ENCODE results near the gene IGFBP3.

IGFBP3 gene

DNA sequence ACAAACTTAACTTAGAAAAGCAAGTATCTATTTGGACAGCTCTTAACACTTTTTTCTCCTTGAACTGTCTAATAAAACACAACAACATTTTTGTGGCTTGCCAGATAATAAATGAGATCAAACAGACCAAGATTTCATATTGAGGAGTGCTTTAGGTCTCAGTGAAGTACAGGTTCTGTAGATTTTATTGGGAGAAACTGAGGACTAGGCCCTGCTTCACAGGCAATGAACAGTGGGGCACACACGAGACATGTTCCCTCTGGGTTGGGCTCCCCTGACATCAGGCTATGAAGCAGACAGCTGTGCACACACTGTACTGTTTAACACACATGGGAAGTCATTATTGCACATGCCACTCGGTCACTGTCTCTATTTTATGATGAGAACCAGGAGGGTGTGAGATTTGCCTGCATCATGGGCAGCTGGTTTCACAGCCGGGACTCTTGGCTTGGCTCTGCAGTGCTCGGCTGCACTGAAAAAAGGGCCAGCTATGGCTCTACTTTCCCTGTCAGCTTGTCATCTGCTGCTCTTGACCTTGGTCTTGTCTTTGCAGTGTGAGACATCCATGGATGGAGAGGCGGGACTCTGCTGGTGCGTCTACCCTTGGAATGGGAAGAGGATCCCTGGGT lies 28.6 kb downstream of the IGFBP3 start:
- Histone ChIP-seq H3K36me3 (no peaks in the 10 kb centered on the region), H3K27me3 (peaks cover 0 to 36% of the 10 kb centered on the region in 2 donors), H3K4me3 (no peak overlapping the region), H3K9me3 (no peaks in the 10 kb centered on the region), H3K27ac (no peak overlapping the region), H3K4me1 (peaks cover 0 to 12% (median 10%) of the 10 kb centered on the region in 4 donors)
- TF ChIP-seq, protein P1, sequence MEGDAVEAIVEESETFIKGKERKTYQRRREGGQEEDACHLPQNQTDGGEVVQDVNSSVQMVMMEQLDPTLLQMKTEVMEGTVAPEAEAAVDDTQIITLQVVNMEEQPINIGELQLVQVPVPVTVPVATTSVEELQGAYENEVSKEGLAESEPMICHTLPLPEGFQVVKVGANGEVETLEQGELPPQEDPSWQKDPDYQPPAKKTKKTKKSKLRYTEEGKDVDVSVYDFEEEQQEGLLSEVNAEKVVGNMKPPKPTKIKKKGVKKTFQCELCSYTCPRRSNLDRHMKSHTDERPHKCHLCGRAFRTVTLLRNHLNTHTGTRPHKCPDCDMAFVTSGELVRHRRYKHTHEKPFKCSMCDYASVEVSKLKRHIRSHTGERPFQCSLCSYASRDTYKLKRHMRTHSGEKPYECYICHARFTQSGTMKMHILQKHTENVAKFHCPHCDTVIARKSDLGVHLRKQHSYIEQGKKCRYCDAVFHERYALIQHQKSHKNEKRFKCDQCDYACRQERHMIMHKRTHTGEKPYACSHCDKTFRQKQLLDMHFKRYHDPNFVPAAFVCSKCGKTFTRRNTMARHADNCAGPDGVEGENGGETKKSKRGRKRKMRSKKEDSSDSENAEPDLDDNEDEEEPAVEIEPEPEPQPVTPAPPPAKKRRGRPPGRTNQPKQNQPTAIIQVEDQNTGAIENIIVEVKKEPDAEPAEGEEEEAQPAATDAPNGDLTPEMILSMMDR (IDR thresholded peaks at IDR 0.05) = no peak
- DNase-seq = no peak
- intact Hi-C loops (cut with DNase I; ENCODE audit: low total_unique reads) = no loop called here

DNA sequence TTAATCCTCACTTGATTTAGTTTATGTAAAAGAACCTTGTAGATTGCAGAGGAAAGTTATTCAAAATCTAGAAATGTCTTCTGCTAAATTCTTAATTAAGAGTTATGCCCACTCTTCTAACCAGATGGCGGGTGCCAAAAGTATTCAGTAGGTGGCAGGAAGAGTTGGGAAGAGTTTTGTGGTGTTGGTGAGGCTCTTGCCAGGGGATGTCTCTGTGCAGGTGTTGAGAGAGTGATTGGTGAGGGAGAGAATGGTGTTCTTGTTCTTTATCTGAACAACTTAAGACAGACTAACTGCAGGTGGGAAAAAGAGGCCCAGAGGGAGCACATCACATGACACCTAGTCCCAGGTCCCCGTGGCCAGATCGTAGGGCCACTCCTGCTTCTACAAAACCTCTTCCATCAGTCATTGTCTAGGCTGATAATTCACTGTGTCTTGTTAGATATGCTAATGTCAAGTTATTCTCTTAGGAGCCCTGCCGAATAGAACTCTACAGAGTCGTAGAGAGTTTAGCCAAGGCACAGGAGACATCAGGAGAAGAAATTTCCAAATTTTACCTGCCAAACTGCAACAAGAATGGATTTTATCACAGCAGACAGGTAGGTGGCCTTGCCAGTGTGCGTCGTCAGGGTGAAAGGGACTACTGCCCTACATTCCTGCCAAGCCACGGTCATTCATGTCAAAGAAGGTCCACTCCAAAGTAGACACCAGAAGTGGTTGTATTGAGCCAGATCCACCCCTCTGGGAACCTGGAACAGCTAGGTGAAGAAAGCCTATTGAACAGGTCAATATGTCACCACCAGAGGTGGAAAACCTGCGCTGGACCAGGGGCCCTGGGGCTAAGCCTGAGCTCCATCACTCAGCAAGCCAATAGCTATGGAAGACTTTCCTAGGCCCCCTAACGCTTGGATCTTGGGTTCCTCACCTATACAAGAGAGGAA lies 29.3 kb downstream of the IGFBP3 start:
- no peaks in the 10 kb centered on the region for H3K36me3 ChIP-seq
- TF ChIP-seq, protein P1 (IDR thresholded peaks at IDR 0.05) = no peak
- peaks cover 0 to 12% (median 10%) of the 10 kb centered on the region in 4 donors for H3K4me1 ChIP-seq
- H3K27me3 ChIP-seq = peaks cover 0 to 39% of the 10 kb centered on the region in 2 donors
- H3K4me3 ChIP-seq = no peak overlapping the region
- DNase-seq = no peak
- intact Hi-C loops (cut with DNase I; ENCODE audit: low total_unique reads) = no loop called here
- H3K27ac ChIP-seq = no peak overlapping the region
- H3K9me3 ChIP-seq = no peaks in the 10 kb centered on the region

DNA sequence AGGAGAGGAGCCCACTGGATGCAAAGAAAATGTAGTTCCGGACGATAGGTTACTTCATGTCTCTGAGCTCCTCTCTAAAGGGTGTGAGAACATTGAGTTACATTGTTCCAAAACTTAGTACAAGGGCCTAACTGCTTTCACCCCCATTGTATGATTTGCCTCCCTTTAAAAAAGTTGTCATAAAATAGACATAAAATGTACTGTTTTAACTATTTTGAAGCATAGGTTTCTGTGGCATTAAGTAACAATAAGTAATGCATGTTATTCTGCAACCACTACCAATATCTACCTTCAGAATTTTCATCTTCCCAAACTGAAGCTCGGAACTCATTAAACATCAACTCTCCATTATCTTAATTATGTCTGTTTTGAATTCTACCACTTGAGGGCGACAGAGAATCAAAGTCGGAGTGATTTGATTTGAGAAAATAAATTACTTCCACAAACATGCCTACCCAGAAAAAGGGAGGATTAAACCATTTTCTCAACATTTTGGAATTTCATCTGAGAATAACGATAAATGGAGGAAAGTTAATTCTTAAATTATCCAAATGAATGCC lies 30.1 kb downstream of the IGFBP3 start:
- TF ChIP-seq, protein P1 (IDR thresholded peaks at IDR 0.05) = peak; percentile 57 to 67
- intact Hi-C loops (cut with DNase I; ENCODE audit: low total_unique reads) = no loop called here
- Histone ChIP-seq H3K36me3 (no peaks in the 10 kb centered on the region), H3K27me3 (peaks cover 0 to 41% of the 10 kb centered on the region in 2 donors), H3K4me3 (no peak overlapping the region), H3K4me1 (peaks cover 0 to 12% (median 10%) of the 10 kb centered on the region in 4 donors), H3K27ac (no peak overlapping the region), H3K9me3 (no peaks in the 10 kb centered on the region)
- no peak for DNase-seq

DNA sequence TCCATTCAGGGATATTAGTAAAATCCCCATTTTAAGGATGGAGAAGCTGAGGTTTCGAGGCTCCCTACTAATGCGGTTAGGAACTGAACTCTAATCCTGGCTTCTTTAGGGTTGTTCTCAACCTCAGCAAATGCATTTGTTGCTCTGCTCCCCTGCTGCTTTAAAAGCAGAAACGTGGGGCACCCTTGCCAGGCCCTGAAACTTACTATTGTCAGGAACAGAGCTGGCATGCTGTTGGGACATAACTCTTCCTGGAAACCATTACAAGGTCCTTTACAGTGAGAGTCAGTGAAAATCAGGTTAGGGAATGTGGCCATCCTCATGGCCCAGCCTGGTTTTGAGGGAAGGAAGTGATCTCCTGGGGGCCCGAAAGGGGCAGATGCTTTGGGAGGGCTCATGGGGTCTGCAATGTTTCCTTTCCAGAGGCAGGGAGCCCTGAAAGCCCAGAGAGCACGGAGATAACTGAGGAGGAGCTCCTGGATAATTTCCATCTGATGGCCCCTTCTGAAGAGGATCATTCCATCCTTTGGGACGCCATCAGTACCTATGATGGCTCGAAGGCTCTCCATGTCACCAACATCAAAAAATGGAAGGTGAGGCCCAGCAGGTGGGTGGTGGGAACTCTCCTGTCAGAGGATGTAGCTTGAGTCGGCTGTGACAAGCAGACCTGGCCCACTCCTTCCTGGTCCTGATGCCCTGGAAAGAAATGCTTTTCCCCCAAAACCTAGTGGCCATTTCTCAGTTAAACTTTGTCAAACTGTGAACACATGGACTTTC lies 30.8 kb downstream of the IGFBP3 start:
- H3K9me3 ChIP-seq = no peaks in the 10 kb centered on the region
- no peaks in the 10 kb centered on the region for H3K36me3 ChIP-seq
- peaks cover 0 to 12% (median 10%) of the 10 kb centered on the region in 4 donors for H3K4me1 ChIP-seq
- no peak for DNase-seq
- intact Hi-C loops (cut with DNase I; ENCODE audit: low total_unique reads) = no loop called here
- no peak overlapping the region for H3K27ac ChIP-seq
- TF ChIP-seq, protein P1 (IDR thresholded peaks at IDR 0.05) = no peak
- H3K4me3 ChIP-seq = no peak overlapping the region
- peaks cover 0 to 44% of the 10 kb centered on the region in 2 donors for H3K27me3 ChIP-seq

DNA sequence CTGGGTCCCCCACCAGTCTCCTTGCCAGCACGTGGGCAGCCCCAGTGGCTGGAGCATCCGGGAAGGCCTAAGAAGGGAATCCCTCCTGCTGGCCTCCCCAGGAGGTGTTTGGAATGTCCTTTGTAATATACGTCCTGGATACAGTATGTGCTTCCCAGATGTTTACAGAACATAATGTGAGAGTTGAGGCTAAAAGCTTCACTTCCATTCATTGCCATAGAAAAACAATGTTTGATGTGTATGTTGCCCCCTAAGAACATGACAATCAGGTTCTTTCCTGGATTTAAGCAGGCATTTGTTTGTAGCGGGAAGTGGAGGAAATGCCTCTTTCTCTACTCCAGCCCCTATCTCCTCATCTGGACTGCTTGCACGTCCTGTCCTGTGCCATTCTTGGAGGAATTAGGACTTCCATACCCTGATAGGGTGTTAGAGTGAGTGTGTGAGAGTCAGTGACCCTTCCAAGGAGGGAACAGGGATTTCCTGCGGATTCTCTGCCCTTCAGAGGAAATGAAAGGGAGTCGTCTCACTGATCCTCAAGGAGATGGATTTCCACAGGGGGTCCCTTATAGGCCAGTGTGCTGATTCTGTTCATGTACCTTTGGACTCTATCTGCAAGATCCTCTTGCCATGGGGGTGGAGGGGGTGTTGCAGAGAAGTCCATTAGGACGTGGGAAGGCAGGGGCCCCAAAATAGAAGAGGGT lies 31.6 kb downstream of the IGFBP3 start:
- intact Hi-C loops (cut with DNase I; ENCODE audit: low total_unique reads) = no loop called here
- Histone ChIP-seq H3K27ac (no peak overlapping the region), H3K27me3 (peaks cover 0 to 52% of the 10 kb centered on the region in 2 donors), H3K4me1 (peaks cover 0 to 12% (median 10%) of the 10 kb centered on the region in 4 donors), H3K36me3 (no peaks in the 10 kb centered on the region), H3K9me3 (no peaks in the 10 kb centered on the region), H3K4me3 (no peak overlapping the region)
- TF ChIP-seq, protein P1 (IDR thresholded peaks at IDR 0.05) = no peak
- DNase-seq = no peak
